ENCODE measurements around the gene RNF20. TPM values are rescaled to one million over a fixed set of nuclear protein-coding genes. Genes with fewer than 3 reads are reported as not detected.

RNF20 gene
- total and polyA plus RNA-seq, 2 of the 13 experiments (the other 11 are each of a cell fraction or from before 2014, with no cell fraction given), result 12.7 to 37.6 TPM

DNA sequence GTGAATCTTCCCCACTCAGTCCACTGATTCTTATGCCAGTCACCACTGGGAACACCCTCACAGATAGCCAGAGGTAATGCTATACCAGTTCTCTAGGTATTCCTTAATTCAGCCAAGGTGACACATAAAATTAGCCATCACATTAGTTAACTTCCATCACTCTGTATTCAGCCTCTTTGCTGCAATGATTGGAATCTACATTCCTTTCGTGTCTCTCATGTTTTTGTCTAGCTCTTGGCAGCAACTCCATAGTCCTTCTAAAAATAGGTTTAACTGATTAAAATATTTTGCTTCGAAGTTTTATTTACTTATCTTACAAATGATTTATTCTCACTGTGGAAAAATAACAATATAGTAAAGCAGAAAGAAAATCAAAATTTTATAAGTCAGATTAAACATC is 19.6 kb upstream of the RNF20 start:
- ChIA-PET POLR2A (no interaction called here), CTCF (ENCODE audit: low intra/inter-chr PET ratio, low total read pairs) (no interaction called here)
- FAIRE-seq (no peak), ATAC-seq (no peak), DNase-seq (ENCODE audit: low spot score) (no peak)
- Histone ChIP-seq H3K4me1 (ENCODE audit: insufficient read depth, low read length) (no peaks in the 10 kb centered on the region), H3K36me3 (replicated peaks in 1 of 2; ENCODE audit: control insufficient read depth in 1 of 2, insufficient read depth in 2 of 2, low read length in 2 of 2) (no peaks in the 10 kb centered on the region), H2AFZ (ENCODE audit: low read length) (no peak overlapping the region), H3K9ac (ENCODE audit: insufficient read depth, low read depth, low read length) (no peak overlapping the region), H3K79me2 (ENCODE audit: insufficient read depth, low read length) (no peaks in the 10 kb centered on the region), H3K27me3 (ENCODE audit: control insufficient read depth in 1 of 2, insufficient read depth in 2 of 2, low read length in 2 of 2) (no peaks in the 10 kb centered on the region), H4K20me1 (ENCODE audit: insufficient read depth, low read length) (no peaks in the 10 kb centered on the region), H3K4me3 (replicated peaks in 1 of 3; ENCODE audit: insufficient read depth in 1 of 3, low read depth in 2 of 3, low read length in 3 of 3) (no peak overlapping the region), H3K9me3 (ENCODE audit: low read length) (no peaks in the 10 kb centered on the region), H3K27ac (ENCODE audit: extremely low read length, insufficient read depth, low read length) (no peak overlapping the region), H3K4me2 (ENCODE audit: low read depth, low read length) (no peak overlapping the region)
- no TSS peak for BruUV-seq (replicated peaks)
- 0% methylated on average over 2 of the region's 2 CpGs for WGBS (ENCODE audit: low lambda C conversion rate)
- TF ChIP-seq ZNF614 (CRISPR knock-in tag; IDR thresholded peaks at IDR 0.05; ENCODE audit: borderline replicate concordance) (no peak), ZNF207 (IDR thresholded peaks at IDR 0.05; ENCODE audit: borderline replicate concordance) (no peak), SSRP1 (CRISPR knock-in tag; IDR thresholded peaks at IDR 0.05) (no peak)
- in situ Hi-C loops (cut with HindIII; ENCODE audit: extremely low pct_ligation_motif_present, low pct_unique_long_range_greater_than_20kb), result no loop called here
- intact Hi-C loops (cut with micrococcal nuclease; ENCODE audit: unreplicated experiment), result loop anchor here (2.0 kb wide), 1 partner anchor 223 kb away; no protein-coding TSS in a partner anchor

DNA sequence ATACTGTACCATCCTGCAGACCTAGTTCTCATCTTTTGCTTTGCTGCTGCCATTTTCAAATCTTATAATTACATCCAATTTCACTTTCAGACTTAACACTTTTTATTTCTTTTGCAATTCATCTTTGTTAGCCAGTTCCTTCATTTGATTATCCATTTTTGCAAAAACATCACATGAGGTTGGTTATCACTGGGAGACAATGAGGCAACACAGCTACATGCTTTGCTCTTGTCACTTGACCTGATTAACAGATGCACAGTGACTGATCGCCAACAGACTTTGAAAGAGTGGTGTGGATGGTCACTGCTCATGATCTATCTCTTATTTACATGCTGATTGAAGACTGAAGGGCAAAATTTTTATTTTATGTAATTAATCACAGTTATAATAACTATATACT is 17.0 kb upstream of the RNF20 start:
- Histone ChIP-seq H3K27me3 (ENCODE audit: control insufficient read depth in 1 of 2, insufficient read depth in 2 of 2, low read length in 2 of 2) (no peaks in the 10 kb centered on the region), H3K9me3 (ENCODE audit: low read length) (no peaks in the 10 kb centered on the region), H3K36me3 (replicated peaks in 1 of 2; ENCODE audit: control insufficient read depth in 1 of 2, insufficient read depth in 2 of 2, low read length in 2 of 2) (no peaks in the 10 kb centered on the region), H4K20me1 (ENCODE audit: insufficient read depth, low read length) (no peaks in the 10 kb centered on the region), H3K4me2 (ENCODE audit: low read depth, low read length) (no peak overlapping the region), H3K4me3 (replicated peaks in 1 of 3; ENCODE audit: insufficient read depth in 1 of 3, low read depth in 2 of 3, low read length in 3 of 3) (no peak overlapping the region), H3K4me1 (ENCODE audit: insufficient read depth, low read length) (no peaks in the 10 kb centered on the region), H2AFZ (ENCODE audit: low read length) (no peak overlapping the region), H3K27ac (ENCODE audit: extremely low read length, insufficient read depth, low read length) (no peak overlapping the region), H3K79me2 (ENCODE audit: insufficient read depth, low read length) (no peaks in the 10 kb centered on the region), H3K9ac (ENCODE audit: insufficient read depth, low read depth, low read length) (no peak overlapping the region)
- ATAC-seq (no peak), FAIRE-seq (no peak), DNase-seq (ENCODE audit: low spot score) (no peak)
- BruUV-seq (replicated peaks), result no TSS peak
- WGBS (ENCODE audit: low lambda C conversion rate), result 4% methylated on average over 1 of the region's 1 CpG
- ChIA-PET POLR2A (no interaction called here), CTCF (ENCODE audit: low intra/inter-chr PET ratio, low total read pairs) (no interaction called here)
- in situ Hi-C loops (cut with HindIII; ENCODE audit: extremely low pct_ligation_motif_present, low pct_unique_long_range_greater_than_20kb) (no loop called here), intact Hi-C loops (cut with micrococcal nuclease; ENCODE audit: unreplicated experiment) (no loop called here)
- TF ChIP-seq CC2D1A (CRISPR knock-in tag; IDR thresholded peaks at IDR 0.05) (no peak), MTA1 (CRISPR knock-in tag; IDR thresholded peaks at IDR 0.05; ENCODE audit: borderline replicate concordance) (no peak), TBX3 (IDR thresholded peaks at IDR 0.05; ENCODE audit: borderline replicate concordance) (no peak)
- TF ChIP-seq, protein P1, sequence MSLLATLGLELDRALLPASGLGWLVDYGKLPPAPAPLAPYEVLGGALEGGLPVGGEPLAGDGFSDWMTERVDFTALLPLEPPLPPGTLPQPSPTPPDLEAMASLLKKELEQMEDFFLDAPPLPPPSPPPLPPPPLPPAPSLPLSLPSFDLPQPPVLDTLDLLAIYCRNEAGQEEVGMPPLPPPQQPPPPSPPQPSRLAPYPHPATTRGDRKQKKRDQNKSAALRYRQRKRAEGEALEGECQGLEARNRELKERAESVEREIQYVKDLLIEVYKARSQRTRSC (CRISPR knock-in tag; IDR thresholded peaks at IDR 0.05; ENCODE audit: low read depth), result no peak
- TF ChIP-seq, protein P2, sequence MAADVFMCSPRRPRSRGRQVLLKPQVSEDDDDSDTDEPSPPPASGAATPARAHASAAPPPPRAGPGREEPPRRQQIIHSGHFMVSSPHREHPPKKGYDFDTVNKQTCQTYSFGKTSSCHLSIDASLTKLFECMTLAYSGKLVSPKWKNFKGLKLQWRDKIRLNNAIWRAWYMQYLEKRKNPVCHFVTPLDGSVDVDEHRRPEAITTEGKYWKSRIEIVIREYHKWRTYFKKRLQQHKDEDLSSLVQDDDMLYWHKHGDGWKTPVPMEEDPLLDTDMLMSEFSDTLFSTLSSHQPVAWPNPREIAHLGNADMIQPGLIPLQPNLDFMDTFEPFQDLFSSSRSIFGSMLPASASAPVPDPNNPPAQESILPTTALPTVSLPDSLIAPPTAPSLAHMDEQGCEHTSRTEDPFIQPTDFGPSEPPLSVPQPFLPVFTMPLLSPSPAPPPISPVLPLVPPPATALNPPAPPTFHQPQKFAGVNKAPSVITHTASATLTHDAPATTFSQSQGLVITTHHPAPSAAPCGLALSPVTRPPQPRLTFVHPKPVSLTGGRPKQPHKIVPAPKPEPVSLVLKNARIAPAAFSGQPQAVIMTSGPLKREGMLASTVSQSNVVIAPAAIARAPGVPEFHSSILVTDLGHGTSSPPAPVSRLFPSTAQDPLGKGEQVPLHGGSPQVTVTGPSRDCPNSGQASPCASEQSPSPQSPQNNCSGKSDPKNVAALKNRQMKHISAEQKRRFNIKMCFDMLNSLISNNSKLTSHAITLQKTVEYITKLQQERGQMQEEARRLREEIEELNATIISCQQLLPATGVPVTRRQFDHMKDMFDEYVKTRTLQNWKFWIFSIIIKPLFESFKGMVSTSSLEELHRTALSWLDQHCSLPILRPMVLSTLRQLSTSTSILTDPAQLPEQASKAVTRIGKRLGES (CRISPR knock-in tag; IDR thresholded peaks at IDR 0.05; ENCODE audit: borderline replicate concordance), result no peak
- TF ChIP-seq, protein P3, sequence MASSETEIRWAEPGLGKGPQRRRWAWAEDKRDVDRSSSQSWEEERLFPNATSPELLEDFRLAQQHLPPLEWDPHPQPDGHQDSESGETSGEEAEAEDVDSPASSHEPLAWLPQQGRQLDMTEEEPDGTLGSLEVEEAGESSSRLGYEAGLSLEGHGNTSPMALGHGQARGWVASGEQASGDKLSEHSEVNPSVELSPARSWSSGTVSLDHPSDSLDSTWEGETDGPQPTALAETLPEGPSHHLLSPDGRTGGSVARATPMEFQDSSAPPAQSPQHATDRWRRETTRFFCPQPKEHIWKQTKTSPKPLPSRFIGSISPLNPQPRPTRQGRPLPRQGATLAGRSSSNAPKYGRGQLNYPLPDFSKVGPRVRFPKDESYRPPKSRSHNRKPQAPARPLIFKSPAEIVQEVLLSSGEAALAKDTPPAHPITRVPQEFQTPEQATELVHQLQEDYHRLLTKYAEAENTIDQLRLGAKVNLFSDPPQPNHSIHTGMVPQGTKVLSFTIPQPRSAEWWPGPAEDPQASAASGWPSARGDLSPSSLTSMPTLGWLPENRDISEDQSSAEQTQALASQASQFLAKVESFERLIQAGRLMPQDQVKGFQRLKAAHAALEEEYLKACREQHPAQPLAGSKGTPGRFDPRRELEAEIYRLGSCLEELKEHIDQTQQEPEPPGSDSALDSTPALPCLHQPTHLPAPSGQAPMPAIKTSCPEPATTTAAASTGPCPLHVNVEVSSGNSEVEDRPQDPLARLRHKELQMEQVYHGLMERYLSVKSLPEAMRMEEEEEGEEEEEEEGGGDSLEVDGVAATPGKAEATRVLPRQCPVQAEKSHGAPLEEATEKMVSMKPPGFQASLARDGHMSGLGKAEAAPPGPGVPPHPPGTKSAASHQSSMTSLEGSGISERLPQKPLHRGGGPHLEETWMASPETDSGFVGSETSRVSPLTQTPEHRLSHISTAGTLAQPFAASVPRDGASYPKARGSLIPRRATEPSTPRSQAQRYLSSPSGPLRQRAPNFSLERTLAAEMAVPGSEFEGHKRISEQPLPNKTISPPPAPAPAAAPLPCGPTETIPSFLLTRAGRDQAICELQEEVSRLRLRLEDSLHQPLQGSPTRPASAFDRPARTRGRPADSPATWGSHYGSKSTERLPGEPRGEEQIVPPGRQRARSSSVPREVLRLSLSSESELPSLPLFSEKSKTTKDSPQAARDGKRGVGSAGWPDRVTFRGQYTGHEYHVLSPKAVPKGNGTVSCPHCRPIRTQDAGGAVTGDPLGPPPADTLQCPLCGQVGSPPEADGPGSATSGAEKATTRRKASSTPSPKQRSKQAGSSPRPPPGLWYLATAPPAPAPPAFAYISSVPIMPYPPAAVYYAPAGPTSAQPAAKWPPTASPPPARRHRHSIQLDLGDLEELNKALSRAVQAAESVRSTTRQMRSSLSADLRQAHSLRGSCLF (CRISPR knock-in tag; IDR thresholded peaks at IDR 0.05; ENCODE audit: borderline replicate concordance), result no peak

All from HepG2 (cell line).